ENCODE data around the gene SOS1. TPM values are rescaled to one million over a fixed set of nuclear protein-coding genes. Genes with fewer than 3 reads are reported as not detected.

SOS1 gene
- total and polyA plus RNA-seq, 2 of the 13 experiments (the other 11 are each of a cell fraction or from before 2014, with no cell fraction given): 20.8 to 60.4 TPM

- TF ChIP-seq ZNF605 (CRISPR knock-in tag; IDR thresholded peaks at IDR 0.05) (peak; percentile 74; the same call in 1 of the 2 replicates), NCOA1 (CRISPR knock-in tag; IDR thresholded peaks at IDR 0.05) (0 out of 2 replicates have a peak, but pooled peaks have one; percentile 17), SMAD1 (CRISPR knock-in tag; IDR thresholded peaks at IDR 0.05; ENCODE audit: borderline replicate concordance, low read depth) (peak; percentile 26; the same call in 1 of the 2 replicates), ZNF235 (CRISPR knock-in tag; IDR thresholded peaks at IDR 0.05; ENCODE audit: borderline replicate concordance) (0 out of 2 replicates have a peak, but pooled peaks have one; percentile 22), MXD4 (CRISPR knock-in tag; IDR thresholded peaks at IDR 0.05) (peak; percentile 51; the same call in 1 of the 2 replicates), ZNF501 (CRISPR knock-in tag; IDR thresholded peaks at IDR 0.05) (peak; percentile 65; the same call in 1 of the 2 replicates), ZSCAN31 (CRISPR knock-in tag; IDR thresholded peaks at IDR 0.05; ENCODE audit: low read depth) (no peak), ASH2L (IDR thresholded peaks at IDR 0.05; ENCODE audit: insufficient read length, low read depth, low read length) (peak; percentile 17), ZNF780A (CRISPR knock-in tag; IDR thresholded peaks at IDR 0.05) (0 out of 2 replicates have a peak, but pooled peaks have one; percentile 27), STAG1 (CRISPR knock-in tag; IDR thresholded peaks at IDR 0.05) (peak; percentile 56), ZFP82 (CRISPR knock-in tag; IDR thresholded peaks at IDR 0.05; ENCODE audit: borderline replicate concordance) (0 out of 2 replicates have a peak, but pooled peaks have one; percentile 7), ZNF44 (CRISPR knock-in tag; IDR thresholded peaks at IDR 0.05) (peak; percentile 77; the same call in 1 of the 2 replicates), ZNF652 (CRISPR knock-in tag; IDR thresholded peaks at IDR 0.05; ENCODE audit: borderline replicate concordance, low read depth) (no peak), ZNF280B (CRISPR knock-in tag; IDR thresholded peaks at IDR 0.05; ENCODE audit: borderline replicate concordance) (peak; percentile 83; the same call in 1 of the 2 replicates), NFKB2 (CRISPR knock-in tag; IDR thresholded peaks at IDR 0.05; ENCODE audit: borderline replicate concordance) (peak; percentile 77; the same call in 1 of the 2 replicates), ZBTB34 (CRISPR knock-in tag; IDR thresholded peaks at IDR 0.05) (no peak), SP5 (CRISPR knock-in tag; IDR thresholded peaks at IDR 0.05; ENCODE audit: borderline replicate concordance, low read depth) (no peak), KDM5A (IDR thresholded peaks at IDR 0.05; ENCODE audit: borderline replicate concordance, low read length) (peak; percentile 25; the same call in 1 of the 2 replicates), ZNF639 (CRISPR knock-in tag; conservative IDR thresholded peaks at IDR 0.05) (0 out of 2 replicates have a peak, but pooled peaks have one; percentile 27), MTF2 (CRISPR knock-in tag; IDR thresholded peaks at IDR 0.05; ENCODE audit: borderline replicate concordance) (0 out of 2 replicates have a peak, but pooled peaks have one; percentile 30), ZNF24 (IDR thresholded peaks at IDR 0.05) (no peak), ZNF329 (CRISPR knock-in tag; IDR thresholded peaks at IDR 0.05; ENCODE audit: low read depth) (0 out of 2 replicates have a peak, but pooled peaks have one; percentile 47), SP2 (CRISPR knock-in tag; IDR thresholded peaks at IDR 0.05) (peak; percentile 31; the same call in 1 of the 2 replicates), BCL3 (CRISPR knock-in tag; IDR thresholded peaks at IDR 0.05) (no peak; the same call in 1 of the 2 replicates)
Measured at GRCh38 chr2:39119732-39120520, 925 bp downstream of the SOS1 start (continued).

Measured in HepG2 (cell line).